Osteoblast (primary cell): Measurements from ENCODE around the gene TANK. TPM values are rescaled to one million over a fixed set of nuclear protein-coding genes. Genes with fewer than 3 reads are reported as not detected.

ENCODE experiments used
- DNase-seq: peaks from one replicate; pipeline ENCODE4 v3.0.0; 2011; ENCODE audit warnings: low spot score, mixed read lengths; ENCODE audit not compliant: insufficient read length; ENCODE audit errors: missing footprints
- H2AFZ ChIP-seq: 2 replicates; pipeline ENCODE4 v1.6.0; 2011; ENCODE audit warnings: mild to moderate bottlenecking, low read length
- H3K27ac ChIP-seq: 2 replicates; pipeline ENCODE4 v1.5.1; 2011; ENCODE audit warnings: mild to moderate bottlenecking, low read depth, low read length, moderate library complexity
- H3K27me3 ChIP-seq: 2 replicates; pipeline ENCODE4 v1.6.0; 2012; ENCODE audit warnings: mild to moderate bottlenecking, control low read depth, inconsistent platforms, low read length, moderate library complexity; ENCODE audit not compliant: insufficient read depth
- H3K36me3 ChIP-seq: 2 replicates; pipeline ENCODE4 v1.5.1; 2011; ENCODE audit warnings: mild to moderate bottlenecking, low read length, control low read depth, moderate library complexity; ENCODE audit not compliant: insufficient read depth
- H3K4me1 ChIP-seq: 2 replicates; pipeline ENCODE4 v1.5.1; 2011; ENCODE audit warnings: mild to moderate bottlenecking, low read length, control low read depth, moderate library complexity; ENCODE audit not compliant: insufficient read depth
- H3K4me2 ChIP-seq: 2 replicates; pipeline ENCODE4 v1.6.0; 2011; ENCODE audit warnings: mild to moderate bottlenecking, low read length; ENCODE audit not compliant: insufficient read depth
- H3K4me3 ChIP-seq: fragments of 200-600 bp; sonication (generic); 3 replicates; pipeline ENCODE4 v1.5.1; 2012; ENCODE audit warnings: mild to moderate bottlenecking, low read length, inconsistent platforms; ENCODE audit not compliant: insufficient read depth
- H3K79me2 ChIP-seq: 2 replicates; pipeline ENCODE4 v1.6.0; 2012; ENCODE audit warnings: mild to moderate bottlenecking, low read length, control low read depth, inconsistent platforms; ENCODE audit not compliant: insufficient read depth
- H3K9me3 ChIP-seq: 2 replicates; pipeline ENCODE4 v1.5.1; 2011; ENCODE audit warnings: low read depth, low read length, control low read depth
- H4K20me1 ChIP-seq: 2 replicates; pipeline ENCODE4 v1.6.0; 2012; ENCODE audit warnings: mild to moderate bottlenecking, low read length, control low read depth; ENCODE audit not compliant: insufficient read depth
- CTCF ChIP-seq: IDR thresholded peaks from 2 replicates; pipeline ENCODE4 v1.5.1; 2011; ENCODE audit warnings: mild to moderate bottlenecking, low read depth, low read length, moderate library complexity; ENCODE audit errors: extremely low read depth
- total RNA-seq: library from RNA; depleted of rRNA; stranded (reverse); fragments of >200 nt; gene quantifications from 2 replicates; pipeline ENCODE4 v1.2.3, GENCODE V29; 2012

The TANK gene
- total RNA-seq, 1 donor: 127 TPM

GRCh38 chr2:161165811-161166210 lies 5.6 kb downstream of the TANK start:
- H3K27me3 ChIP-seq: no peaks in the 10 kb centered on the region
- no peaks in the 10 kb centered on the region for H4K20me1 ChIP-seq
- TF ChIP-seq CTCF: no peak
- H3K4me1 ChIP-seq: peaks cover 54% of the 10 kb centered on the region
- H3K4me3 ChIP-seq: no peak overlapping the region
- no peaks in the 10 kb centered on the region for H3K9me3 ChIP-seq
- DNase-seq: no peak
- H3K4me2 ChIP-seq: peak overlapping the region; percentile 63
- peak overlapping the region; percentile 74 for H3K27ac ChIP-seq
- H3K36me3 ChIP-seq: peaks cover 19% of the 10 kb centered on the region
- peaks cover 85% of the 10 kb centered on the region for H3K79me2 ChIP-seq
- no peak overlapping the region for H2AFZ ChIP-seq

GRCh38 chr2:161166538-161167409 lies 6.5 kb downstream of the TANK start:
- H3K79me2 ChIP-seq: peaks cover 79% of the 10 kb centered on the region
- DNase-seq: no peak
- H2AFZ ChIP-seq: no peak overlapping the region
- H3K9me3 ChIP-seq: no peaks in the 10 kb centered on the region
- no peaks in the 10 kb centered on the region for H3K27me3 ChIP-seq
- TF ChIP-seq CTCF: no peak
- peaks cover 57% of the 10 kb centered on the region for H3K4me1 ChIP-seq
- no peak overlapping the region for H3K27ac ChIP-seq
- H4K20me1 ChIP-seq: no peaks in the 10 kb centered on the region
- no peak overlapping the region for H3K4me3 ChIP-seq
- H3K36me3 ChIP-seq: peaks cover 19% of the 10 kb centered on the region
- H3K4me2 ChIP-seq: no peak overlapping the region

GRCh38 chr2:161169335-161169734 lies 9.1 kb downstream of the TANK start:
- Histone ChIP-seq H4K20me1 (no peaks in the 10 kb centered on the region), H3K36me3 (peaks cover 6% of the 10 kb centered on the region), H3K4me3 (no peak overlapping the region), H3K4me1 (peaks cover 45% of the 10 kb centered on the region), H2AFZ (no peak overlapping the region), H3K9me3 (no peaks in the 10 kb centered on the region), H3K27me3 (no peaks in the 10 kb centered on the region), H3K27ac (no peak overlapping the region), H3K79me2 (peaks cover 80% of the 10 kb centered on the region), H3K4me2 (no peak overlapping the region)
- no peak for DNase-seq
- no peak for TF ChIP-seq CTCF

GRCh38 chr2:161170377-161170776 lies 10.1 kb downstream of the TANK start:
- peaks cover 5% of the 10 kb centered on the region for H3K36me3 ChIP-seq
- no peak for TF ChIP-seq CTCF

More at GRCh38 chr2:161170377-161170776, 10.1 kb downstream of the TANK start:
- H2AFZ ChIP-seq: no peak overlapping the region
- H3K79me2 ChIP-seq: peaks cover 87% of the 10 kb centered on the region
- H3K4me2 ChIP-seq: peak overlapping the region; percentile 67
- no peak overlapping the region for H3K4me3 ChIP-seq
- peaks cover 37% of the 10 kb centered on the region for H3K4me1 ChIP-seq
- H3K27ac ChIP-seq: peak overlapping the region; percentile 40
- no peaks in the 10 kb centered on the region for H3K27me3 ChIP-seq
- H4K20me1 ChIP-seq: no peaks in the 10 kb centered on the region
- H3K9me3 ChIP-seq: no peaks in the 10 kb centered on the region
- DNase-seq: no peak
